Trophoblast cell (in vitro differentiated cells and primary cell): Measurements from ENCODE around the gene EFHC1. TPM values are rescaled to one million over a fixed set of nuclear protein-coding genes. Genes with fewer than 3 reads are reported as not detected.
A peak's percentile ranks its signal among the peaks of the same experiment; 100 is the strongest.

Experiments
- DNase-seq, 2 donors: peaks; one replicate each; pipeline ENCODE4 v3.0.0-alpha.2; 2016
- H2AFZ ChIP-seq: 2 replicates; pipeline ENCODE4 v1.6.1; 2013; ENCODE audit warnings: low read length, moderate library complexity, mild to moderate bottlenecking; ENCODE audit not compliant: insufficient read depth, poor library complexity
- H2AK5ac ChIP-seq: 2 replicates; pipeline ENCODE4 v1.6.1; 2013; ENCODE audit warnings: mild to moderate bottlenecking, low read length
- H2BK120ac ChIP-seq: 2 replicates; pipeline ENCODE4 v1.6.1; 2013; ENCODE audit warnings: low read length, mild to moderate bottlenecking, moderate library complexity; ENCODE audit not compliant: insufficient read depth, poor library complexity
- H2BK12ac ChIP-seq: 2 replicates; pipeline ENCODE4 v1.6.1; 2013; ENCODE audit warnings: mild to moderate bottlenecking, low read length, moderate library complexity
- H2BK5ac ChIP-seq: 2 replicates; pipeline ENCODE4 v1.6.1; 2013; ENCODE audit warnings: low read length, low read depth, moderate library complexity, mild to moderate bottlenecking; ENCODE audit not compliant: poor library complexity
- H3K14ac ChIP-seq: 2 replicates; pipeline ENCODE4 v1.6.1; 2013; ENCODE audit warnings: mild to moderate bottlenecking, low read length
- H3K18ac ChIP-seq: 2 replicates; pipeline ENCODE4 v1.6.1; 2013; ENCODE audit warnings: mild to moderate bottlenecking, low read length
- H3K23ac ChIP-seq: 2 replicates; pipeline ENCODE4 v1.6.1; 2013; ENCODE audit warnings: low read length
- H3K27ac ChIP-seq: 2 replicates; pipeline ENCODE4 v1.5.1; 2013; ENCODE audit warnings: low read depth, mild to moderate bottlenecking, inconsistent platforms, low read length, moderate library complexity
- H3K27me3 ChIP-seq: 2 replicates; pipeline ENCODE4 v1.6.1; 2013; ENCODE audit warnings: inconsistent platforms, mild to moderate bottlenecking, low read length, moderate library complexity; ENCODE audit not compliant: insufficient read depth
- H3K36me3 ChIP-seq, 2 experiments: 1 replicate in 1 of 2; 2 replicates in 1 of 2; pipeline ENCODE4 v1.6.1; 2013; ENCODE audit warnings: low read length in 2 of 2, mild to moderate bottlenecking in 2 of 2, moderate library complexity in 1 of 2; ENCODE audit not compliant: insufficient read depth in 2 of 2, control insufficient read depth in 1 of 2
- H3K4ac ChIP-seq: 2 replicates; pipeline ENCODE4 v1.6.1; 2013; ENCODE audit warnings: low read depth, mild to moderate bottlenecking, low read length, moderate library complexity
- H3K4me1 ChIP-seq, 2 experiments: 1 replicate in 1 of 2; 2 replicates in 1 of 2; pipeline ENCODE4 v1.6.1; 2013; ENCODE audit warnings: low read length in 2 of 2, mild to moderate bottlenecking in 2 of 2, moderate library complexity in 1 of 2; ENCODE audit not compliant: insufficient read depth in 2 of 2, control insufficient read depth in 1 of 2
- H3K4me2 ChIP-seq: 2 replicates; pipeline ENCODE4 v1.6.1; 2013; ENCODE audit warnings: inconsistent platforms, mild to moderate bottlenecking, low read length, moderate library complexity
- H3K4me3 ChIP-seq: 2 replicates; pipeline ENCODE4 v1.5.1; 2013; ENCODE audit warnings: mild to moderate bottlenecking, low read depth, low read length, inconsistent platforms
- H3K79me1 ChIP-seq: one replicate; pipeline ENCODE4 v1.6.1; 2013; ENCODE audit warnings: low read length
- H3K79me2 ChIP-seq: 2 replicates; pipeline ENCODE4 v1.6.1; 2013; ENCODE audit warnings: low read length, mild to moderate bottlenecking; ENCODE audit not compliant: control insufficient read depth, insufficient read depth, poor library complexity
- H3K9ac ChIP-seq: 2 replicates; pipeline ENCODE4 v1.6.1; 2013; ENCODE audit warnings: mild to moderate bottlenecking, low read length
- H3K9me3 ChIP-seq: 2 replicates; pipeline ENCODE4 v1.6.1; 2013; ENCODE audit warnings: low read depth, mild to moderate bottlenecking, control low read depth, inconsistent platforms, low read length; ENCODE audit not compliant: insufficient read depth
- H4K12ac ChIP-seq: 2 replicates; pipeline ENCODE4 v1.6.1; 2013; ENCODE audit warnings: low read depth, mild to moderate bottlenecking, low read length, moderate library complexity
- H4K8ac ChIP-seq: 2 replicates; pipeline ENCODE4 v1.6.1; 2013; ENCODE audit warnings: low read depth, mild to moderate bottlenecking, low read length, moderate library complexity
- H4K91ac ChIP-seq: one replicate; pipeline ENCODE4 v1.6.1; 2013; ENCODE audit warnings: low read depth, mild to moderate bottlenecking, low read length, moderate library complexity
- WGBS: extraction: QIAGEN DNeasy Blood & Tissue Kit; methylation state at CpG from one replicate; pipeline ENCODE4 v1.1.7; 2013; ENCODE audit warnings: missing lambda C conversion rate; ENCODE audit not compliant: insufficient read length, insufficient coverage; ENCODE audit errors: extremely low coverage; 5-methylcytosine and 5-hydroxymethylcytosine counted together
- polyA plus RNA-seq: library from polyadenylated mRNA; stranded (reverse); fragments of 200-250 nt; gene quantifications from 2 replicates; pipeline ENCODE4 v1.2.3, GENCODE V29; 2013

The EFHC1 gene
- 6.3 and 7.2 TPM in 2 replicates for polyA plus RNA-seq

DNA sequence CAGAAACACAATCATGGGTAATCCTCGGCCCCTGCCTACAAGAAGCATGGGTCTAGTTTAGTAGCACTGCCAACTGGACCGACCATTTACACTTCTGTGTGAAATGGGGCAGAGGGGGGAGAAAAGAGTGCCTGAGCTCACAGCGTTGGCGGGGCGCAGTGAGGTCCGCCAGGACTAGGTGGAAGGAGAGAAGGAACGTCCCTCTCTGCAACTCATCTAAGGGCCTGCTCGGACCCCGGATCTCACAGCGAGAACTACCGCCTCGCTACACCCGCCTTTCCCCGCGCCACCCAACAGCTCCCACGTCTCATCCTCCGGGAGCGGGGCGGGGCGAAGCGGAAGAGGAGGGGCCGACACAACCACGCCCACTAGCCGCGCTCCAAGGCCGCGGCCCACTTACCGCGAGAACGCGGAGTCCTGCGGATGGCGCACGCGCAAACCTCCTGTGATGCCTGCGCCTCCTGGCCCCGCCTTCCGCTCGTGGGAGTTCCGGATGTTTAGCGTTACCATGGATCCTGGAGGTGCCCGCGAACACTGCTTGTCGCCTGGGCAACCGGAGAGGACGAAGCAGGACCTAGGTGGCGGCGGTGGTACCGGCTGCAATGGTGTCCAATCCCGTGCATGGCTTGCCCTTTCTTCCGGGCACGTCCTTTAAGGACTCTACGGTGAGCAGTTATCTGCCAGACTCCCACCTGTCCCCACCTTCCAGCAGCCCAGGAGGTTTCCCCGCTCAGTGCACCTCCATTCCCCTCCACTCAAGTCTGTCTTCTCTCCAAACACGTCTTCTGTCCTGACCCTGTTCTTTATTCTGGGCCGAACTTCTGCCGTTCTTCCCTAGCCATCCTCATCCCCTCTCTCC is at the start of gene EFHC1:
EFHC1 (plus strand) TSS at position 534 of the 859 bp plus-strand sequence; CDS start at position 603, 69 bp downstream.
- Histone ChIP-seq H3K23ac (no peak within 1 kb of the TSS), H3K27ac (peak within 1 kb of the TSS; percentile 69)

DNA sequence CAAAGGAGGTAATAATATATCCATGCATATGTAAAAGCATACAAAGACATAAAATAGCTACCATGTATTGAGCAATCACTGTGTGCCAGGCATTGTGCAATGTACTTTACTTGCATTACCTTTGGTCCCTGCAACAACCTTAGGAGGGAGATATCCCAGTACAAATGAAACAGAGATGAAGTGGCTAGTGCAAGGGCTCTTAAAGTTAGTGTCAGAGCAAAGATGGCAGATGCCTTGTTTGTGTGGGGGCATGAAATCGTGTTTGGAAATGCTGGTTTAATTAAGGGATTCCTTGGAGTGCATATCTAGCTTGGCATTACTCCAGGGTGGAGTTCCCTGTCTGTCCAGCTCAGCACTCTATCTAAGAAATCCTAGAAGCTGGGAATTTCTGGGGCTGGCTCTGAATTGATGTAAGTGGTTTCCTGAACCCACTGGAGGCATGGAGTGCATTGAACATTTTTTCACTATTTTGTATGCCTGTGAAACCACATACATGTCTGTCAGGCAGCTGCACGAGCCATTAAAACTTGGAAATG is 48.4 kb upstream of the EFHC1 start:
- H3K36me3 ChIP-seq, result peaks cover 13 to 35% of the 10 kb centered on the region in 2 experiments
- no peak for DNase-seq
- no peak overlapping the region for H2AK5ac ChIP-seq
- WGBS, result no CpG with 5 or more reads among the region's 2 CpGs
- H3K27me3 ChIP-seq, result no peaks in the 10 kb centered on the region
- H3K4me2 ChIP-seq, result no peak overlapping the region
- peak overlapping the region; percentile 44 for H3K4ac ChIP-seq
- no peak overlapping the region for H4K91ac ChIP-seq
- H2BK120ac ChIP-seq, result no peak overlapping the region
- no peak overlapping the region for H3K14ac ChIP-seq
- no peak overlapping the region for H3K9ac ChIP-seq
- H2BK5ac ChIP-seq, result no peak overlapping the region
- no peak overlapping the region for H2AFZ ChIP-seq
- no peak overlapping the region for H3K23ac ChIP-seq
- peaks cover 3 to 5% of the 10 kb centered on the region in 2 experiments for H3K4me1 ChIP-seq
- no peak overlapping the region for H4K12ac ChIP-seq
- no peak overlapping the region for H2BK12ac ChIP-seq
- peaks cover 4% of the 10 kb centered on the region for H3K79me2 ChIP-seq
- H3K18ac ChIP-seq, result no peak overlapping the region
- no peak overlapping the region for H3K4me3 ChIP-seq
- no peaks in the 10 kb centered on the region for H3K9me3 ChIP-seq
- no peak overlapping the region for H4K8ac ChIP-seq
- H3K27ac ChIP-seq, result no peak overlapping the region
- H3K79me1 ChIP-seq, result no peaks in the 10 kb centered on the region

More for the DNA sequence above, at the start of gene EFHC1:
- no CpG with 5 or more reads among the region's 57 CpGs for WGBS
- no peak within 1 kb of the TSS for H2BK12ac ChIP-seq
- H2AFZ ChIP-seq, result peak within 1 kb of the TSS; percentile 88
- H4K91ac ChIP-seq, result peak within 1 kb of the TSS; percentile 88
- H3K9ac ChIP-seq, result peak within 1 kb of the TSS; percentile 80
- no peaks in the 10 kb centered on the region for H3K27me3 ChIP-seq
- peak within 1 kb of the TSS; percentile 12 for H2AK5ac ChIP-seq
- peaks cover 12% of the 10 kb centered on the region for H3K79me1 ChIP-seq
- H3K18ac ChIP-seq, result peak within 1 kb of the TSS; percentile 55
- H2BK5ac ChIP-seq, result peak within 1 kb of the TSS; percentile 84
- peak within 1 kb of the TSS; percentile 97 for H4K8ac ChIP-seq
- H3K4me2 ChIP-seq, result peak within 1 kb of the TSS; percentile 92
- DNase-seq, result peak; percentile 99 to 100
- H3K4me3 ChIP-seq, result peak within 1 kb of the TSS; percentile 81
- peaks cover 6 to 8% of the 10 kb centered on the region in 2 experiments for H3K4me1 ChIP-seq
- H3K36me3 ChIP-seq, result no peaks in the 10 kb centered on the region
- peak within 1 kb of the TSS; percentile 37 for H3K4ac ChIP-seq
- no peaks in the 10 kb centered on the region for H3K9me3 ChIP-seq
- peaks cover 2% of the 10 kb centered on the region for H3K79me2 ChIP-seq
- H4K12ac ChIP-seq, result peak within 1 kb of the TSS; percentile 91
- peak within 1 kb of the TSS; percentile 95 for H3K14ac ChIP-seq
- H2BK120ac ChIP-seq, result peak within 1 kb of the TSS; percentile 81

DNA sequence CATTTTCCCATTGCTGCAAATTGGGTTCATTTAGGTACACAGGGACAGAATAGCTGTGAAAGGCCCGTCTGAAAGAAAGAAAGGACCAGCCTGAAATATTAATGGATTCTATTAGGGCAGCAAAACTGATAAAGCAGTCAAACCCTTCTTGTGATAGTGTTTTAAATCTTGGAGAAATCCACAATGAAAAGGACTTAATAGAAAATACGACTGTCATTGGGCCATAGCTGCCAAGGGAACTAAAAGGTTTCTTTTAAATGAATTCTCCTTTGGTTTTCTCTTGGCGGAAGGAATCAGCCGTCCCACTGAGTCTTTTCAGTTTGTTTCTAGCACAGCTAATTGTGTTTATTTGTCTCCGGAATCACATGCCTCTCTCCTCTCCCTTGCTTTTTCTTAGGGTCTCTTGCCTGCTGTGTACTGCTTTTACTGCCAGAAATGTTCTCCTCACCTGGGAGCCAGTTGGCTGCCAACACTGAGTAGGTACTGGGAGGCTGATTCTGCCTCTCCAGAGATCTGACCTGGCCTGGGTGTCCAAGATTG is 46.9 kb upstream of the EFHC1 start:
- Histone ChIP-seq H3K4ac (peak overlapping the region; percentile 40), H2BK5ac (no peak overlapping the region), H3K4me3 (no peak overlapping the region), H3K9ac (no peak overlapping the region), H2AFZ (no peak overlapping the region), H3K18ac (no peak overlapping the region), H4K8ac (no peak overlapping the region), H2BK120ac (no peak overlapping the region), H2AK5ac (no peak overlapping the region), H3K4me2 (no peak overlapping the region), H3K4me1 (peaks cover 0 to 2% of the 10 kb centered on the region in 2 experiments), H3K23ac (no peak overlapping the region), H3K9me3 (no peaks in the 10 kb centered on the region), H3K14ac (no peak overlapping the region), H4K91ac (no peak overlapping the region), H3K79me2 (peaks cover 4% of the 10 kb centered on the region), H4K12ac (no peak overlapping the region), H3K36me3 (peaks cover 4 to 21% of the 10 kb centered on the region in 2 experiments), H3K27me3 (no peaks in the 10 kb centered on the region), H3K27ac (no peak overlapping the region), H2BK12ac (no peak overlapping the region), H3K79me1 (no peaks in the 10 kb centered on the region)
- no peak for DNase-seq
- WGBS, result no CpG with 5 or more reads among the region's 5 CpGs

DNA sequence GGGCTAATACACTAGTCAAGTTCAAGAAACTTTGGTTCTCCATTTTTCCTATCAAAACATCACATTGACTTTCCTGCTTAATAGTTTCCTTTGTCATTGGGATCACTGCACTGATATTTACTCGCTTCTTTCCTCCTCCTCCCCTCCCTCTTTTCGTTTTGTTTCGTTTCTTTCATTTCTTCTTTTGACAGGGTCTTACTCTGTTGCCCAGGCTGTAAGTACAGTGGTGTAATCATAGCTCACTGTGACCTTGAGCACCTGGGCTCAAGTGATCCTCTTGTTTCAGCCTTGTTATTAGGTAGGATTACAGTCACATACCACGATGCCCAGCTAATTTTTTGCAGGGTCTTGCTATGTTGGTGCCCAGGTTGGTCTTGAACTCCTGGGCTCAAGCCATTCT is 45.9 kb upstream of the EFHC1 start:
- H3K23ac ChIP-seq, result no peak overlapping the region
- no peak overlapping the region for H3K4me2 ChIP-seq
- H2AFZ ChIP-seq, result no peak overlapping the region
- no peak for DNase-seq
- H3K27ac ChIP-seq, result no peak overlapping the region
- no peak overlapping the region for H2BK120ac ChIP-seq
- H2BK12ac ChIP-seq, result no peak overlapping the region
- no peak overlapping the region for H4K8ac ChIP-seq
- H4K91ac ChIP-seq, result no peak overlapping the region
- H3K79me2 ChIP-seq, result peaks cover 4% of the 10 kb centered on the region
- H3K18ac ChIP-seq, result no peak overlapping the region
- no peak overlapping the region for H3K14ac ChIP-seq
- no peaks in the 10 kb centered on the region for H3K27me3 ChIP-seq
- WGBS, result no CpG with 5 or more reads among the region's 4 CpGs
- H3K4me1 ChIP-seq, result peaks cover 0 to 2% of the 10 kb centered on the region in 2 experiments
- H3K4ac ChIP-seq, result no peak overlapping the region
- H4K12ac ChIP-seq, result no peak overlapping the region
- no peaks in the 10 kb centered on the region for H3K9me3 ChIP-seq
- H3K9ac ChIP-seq, result no peak overlapping the region
- no peaks in the 10 kb centered on the region for H3K79me1 ChIP-seq
- no peak overlapping the region for H3K4me3 ChIP-seq
- H3K36me3 ChIP-seq, result peaks cover 4 to 21% of the 10 kb centered on the region in 2 experiments
- no peak overlapping the region for H2BK5ac ChIP-seq
- no peak overlapping the region for H2AK5ac ChIP-seq
